ENCODE measurements around the gene ST3GAL4.
"Not testable (repeated sequence)": the region's sequence is repeated elsewhere in the genome, so short reads cannot be mapped to it uniquely, and the experiment has no call there.

DNA sequence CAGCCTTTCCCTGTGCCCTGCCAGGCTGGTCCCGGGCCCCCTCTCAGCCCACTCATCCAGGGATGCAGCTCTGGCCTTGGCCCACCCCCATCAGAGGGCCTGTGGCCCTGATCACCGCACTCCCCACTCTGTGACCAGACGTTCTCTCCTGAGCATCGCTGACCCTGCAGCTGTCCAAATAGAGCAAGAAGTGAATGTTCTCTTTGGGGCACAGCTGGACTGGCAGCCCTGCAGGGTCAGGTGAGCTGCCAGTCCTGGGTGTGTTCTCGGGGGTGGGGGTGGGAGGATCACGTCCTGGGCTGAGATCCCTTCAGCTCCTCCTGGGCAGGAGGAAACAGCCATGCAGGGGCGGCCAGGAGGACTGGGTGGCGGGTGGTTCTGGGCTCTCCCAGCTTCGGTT is 9.2 kb downstream of the ST3GAL4 start:
- TF ChIP-seq, protein P1, sequence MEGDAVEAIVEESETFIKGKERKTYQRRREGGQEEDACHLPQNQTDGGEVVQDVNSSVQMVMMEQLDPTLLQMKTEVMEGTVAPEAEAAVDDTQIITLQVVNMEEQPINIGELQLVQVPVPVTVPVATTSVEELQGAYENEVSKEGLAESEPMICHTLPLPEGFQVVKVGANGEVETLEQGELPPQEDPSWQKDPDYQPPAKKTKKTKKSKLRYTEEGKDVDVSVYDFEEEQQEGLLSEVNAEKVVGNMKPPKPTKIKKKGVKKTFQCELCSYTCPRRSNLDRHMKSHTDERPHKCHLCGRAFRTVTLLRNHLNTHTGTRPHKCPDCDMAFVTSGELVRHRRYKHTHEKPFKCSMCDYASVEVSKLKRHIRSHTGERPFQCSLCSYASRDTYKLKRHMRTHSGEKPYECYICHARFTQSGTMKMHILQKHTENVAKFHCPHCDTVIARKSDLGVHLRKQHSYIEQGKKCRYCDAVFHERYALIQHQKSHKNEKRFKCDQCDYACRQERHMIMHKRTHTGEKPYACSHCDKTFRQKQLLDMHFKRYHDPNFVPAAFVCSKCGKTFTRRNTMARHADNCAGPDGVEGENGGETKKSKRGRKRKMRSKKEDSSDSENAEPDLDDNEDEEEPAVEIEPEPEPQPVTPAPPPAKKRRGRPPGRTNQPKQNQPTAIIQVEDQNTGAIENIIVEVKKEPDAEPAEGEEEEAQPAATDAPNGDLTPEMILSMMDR (IDR thresholded peaks at IDR 0.05), result not testable (repeated sequence)
- TF ChIP-seq POLR2A (IDR thresholded peaks at IDR 0.05), result not testable (repeated sequence)
